Measurements from ENCODE around the gene LGR6. TPM values are rescaled to one million over a fixed set of nuclear protein-coding genes. Genes with fewer than 3 reads are reported as not detected.
"Not testable (repeated sequence)": the region's sequence is repeated elsewhere in the genome, so short reads cannot be mapped to it uniquely, and the experiment has no call there.

LGR6 gene
- total RNA-seq, 1 experiment from 2014 or later = 0.26 TPM

- ATAC-seq (0 out of 2 replicates have a peak, but pooled peaks have one; percentile 6), DNase-seq (no peak)
- CTCF ChIA-PET = no interaction called here
- Histone ChIP-seq H3K9ac (ENCODE audit: low read length) (peak overlapping the region; percentile 80), H3K9me2 (replicated peaks; ENCODE audit: low read length) (no peaks in the 10 kb centered on the region), H4K20me1 (ENCODE audit: low read length) (no peaks in the 10 kb centered on the region), H3K36me3 (ENCODE audit: low read depth, low read length) (no peaks in the 10 kb centered on the region), H3K27ac (ENCODE audit: low read length) (no peak overlapping the region), H2AFZ (ENCODE audit: low read length) (peak overlapping the region; percentile 98), H3K4me2 (ENCODE audit: low read length) (peak overlapping the region; percentile 97), H3K4me3 (ENCODE audit: low read length) (peak overlapping the region; percentile 84), H3K79me2 (ENCODE audit: low read length) (peaks cover 37% of the 10 kb centered on the region), H3K27me3 (ENCODE audit: low read length) (no peaks in the 10 kb centered on the region), H3F3A (ENCODE audit: low read length, unreplicated experiment) (no peaks in the 10 kb centered on the region), H3K4me1 (ENCODE audit: insufficient read depth, low read length) (peaks cover 14% of the 10 kb centered on the region; the same call in 1 of the 2 replicates), H3K9me3 (ENCODE audit: low read length) (no peaks in the 10 kb centered on the region)
- POLR2A ChIA-PET (ENCODE audit: unreplicated experiment) = no interaction called here
- intact Hi-C loops (cut with micrococcal nuclease) = no loop called here
- no peak for TF ChIP-seq EZH2 (IDR thresholded peaks at IDR 0.05; ENCODE audit: low read length, unreplicated experiment)
- no peak for TF ChIP-seq EZH2phosphoT487 (IDR thresholded peaks at IDR 0.05; ENCODE audit: borderline replicate concordance, low read length)
- no peak for TF ChIP-seq CTCF (conservative IDR thresholded peaks at IDR 0.05; ENCODE audit: low read depth, low read length)
- BruUV-seq (replicated peaks) = TSS peak; percentile 70
These were observed 48.4 kb upstream of the LGR6 start for GRCh38 chr1:202145068-202145743.

- BruUV-seq (replicated peaks); H4K20me1 ChIP-seq (ENCODE audit: low read length); H2AFZ ChIP-seq (ENCODE audit: low read length); H3K36me3 ChIP-seq (ENCODE audit: low read depth, low read length); H3F3A ChIP-seq (ENCODE audit: low read length, unreplicated experiment); DNase-seq; H3K27me3 ChIP-seq (ENCODE audit: low read length); ATAC-seq; H3K9me2 ChIP-seq (replicated peaks; ENCODE audit: low read length); H3K27ac ChIP-seq (ENCODE audit: low read length); H3K9me3 ChIP-seq (ENCODE audit: low read length); CTCF ChIA-PET; H3K4me3 ChIP-seq (ENCODE audit: low read length); intact Hi-C loops (cut with micrococcal nuclease); H3K9ac ChIP-seq (ENCODE audit: low read length); POLR2A ChIA-PET (ENCODE audit: unreplicated experiment): not testable (repeated sequence)
- Histone ChIP-seq H3K79me2 (ENCODE audit: low read length) (peaks cover 32% of the 10 kb centered on the region), H3K4me2 (ENCODE audit: low read length) (peak overlapping the region; percentile 97; the same call in 1 of the 2 replicates), H3K4me1 (ENCODE audit: insufficient read depth, low read length) (peaks cover 14% of the 10 kb centered on the region; the same call in 1 of the 2 replicates)
These were observed 47.9 kb upstream of the LGR6 start for GRCh38 chr1:202145744-202146140.

GRCh38 chr1:202146279-202146678, 47.3 kb upstream of the LGR6 start:
- BruUV-seq (replicated peaks) = no TSS peak
- Histone ChIP-seq H3K27ac (ENCODE audit: low read length) (no peak overlapping the region), H3K9ac (ENCODE audit: low read length) (no peak overlapping the region), H3K36me3 (ENCODE audit: low read depth, low read length) (no peaks in the 10 kb centered on the region), H3K9me2 (replicated peaks; ENCODE audit: low read length) (no peaks in the 10 kb centered on the region), H3K79me2 (ENCODE audit: low read length) (peaks cover 28% of the 10 kb centered on the region), H3F3A (ENCODE audit: low read length, unreplicated experiment) (no peaks in the 10 kb centered on the region), H3K4me3 (ENCODE audit: low read length) (no peak overlapping the region), H3K4me2 (ENCODE audit: low read length) (no peak overlapping the region), H3K9me3 (ENCODE audit: low read length) (no peaks in the 10 kb centered on the region), H2AFZ (ENCODE audit: low read length) (no peak overlapping the region), H3K4me1 (ENCODE audit: insufficient read depth, low read length) (peaks cover 14% of the 10 kb centered on the region; the same call in 1 of the 2 replicates), H4K20me1 (ENCODE audit: low read length) (no peaks in the 10 kb centered on the region), H3K27me3 (ENCODE audit: low read length) (no peaks in the 10 kb centered on the region)
- intact Hi-C loops (cut with micrococcal nuclease) = no loop called here
- CTCF ChIA-PET = no interaction called here
- ATAC-seq (no peak), DNase-seq (no peak)
- POLR2A ChIA-PET (ENCODE audit: unreplicated experiment) = no interaction called here
- no peak for TF ChIP-seq EZH2phosphoT487 (IDR thresholded peaks at IDR 0.05; ENCODE audit: borderline replicate concordance, low read length)
- no peak for TF ChIP-seq CTCF (conservative IDR thresholded peaks at IDR 0.05; ENCODE audit: low read depth, low read length)
- TF ChIP-seq EZH2 (IDR thresholded peaks at IDR 0.05; ENCODE audit: low read length, unreplicated experiment) = no peak

Measured in PC-3 (cell line).